ENCODE results near the gene IFRD2. TPM values are rescaled to one million over a fixed set of nuclear protein-coding genes. Genes with fewer than 3 reads are reported as not detected.

The IFRD2 gene
- total RNA-seq, 2 donors from 2014 or later, result 56.6 to 70.9 TPM

- Mint-ChIP-seq H3K36me3 (ENCODE audit: low read depth) (peaks cover 26% of the 10 kb centered on the region), H3K4me3 (no peak overlapping the region), H3K27ac (peak overlapping the region; percentile 72), H3K27me3 (ENCODE audit: insufficient read depth) (no peaks in the 10 kb centered on the region), H3K4me1 (peaks cover 18% of the 10 kb centered on the region), H3K9me3 (no peaks in the 10 kb centered on the region)
- no peak for DNase-seq
- Histone ChIP-seq H3K27ac (ENCODE audit: low read depth, low read length) (peak overlapping the region; percentile 42), H3K9me3 (ENCODE audit: control insufficient read depth, low read length) (no peaks in the 10 kb centered on the region), H3K27me3 (ENCODE audit: control insufficient read depth, insufficient read depth, low read length, poor library complexity, severe bottlenecking) (no peaks in the 10 kb centered on the region), H3K9ac (ENCODE audit: extremely low read depth, low read length, poor library complexity, severe bottlenecking) (no peak overlapping the region), H3K36me3 (ENCODE audit: control insufficient read depth, insufficient read depth, low read length) (peaks cover 40% of the 10 kb centered on the region), H3K4me3 (ENCODE audit: low read length) (no peak overlapping the region), H3K4me1 (ENCODE audit: control insufficient read depth, insufficient read depth, low read length) (peaks cover 4% of the 10 kb centered on the region)
- TF ChIP-seq, protein P1, sequence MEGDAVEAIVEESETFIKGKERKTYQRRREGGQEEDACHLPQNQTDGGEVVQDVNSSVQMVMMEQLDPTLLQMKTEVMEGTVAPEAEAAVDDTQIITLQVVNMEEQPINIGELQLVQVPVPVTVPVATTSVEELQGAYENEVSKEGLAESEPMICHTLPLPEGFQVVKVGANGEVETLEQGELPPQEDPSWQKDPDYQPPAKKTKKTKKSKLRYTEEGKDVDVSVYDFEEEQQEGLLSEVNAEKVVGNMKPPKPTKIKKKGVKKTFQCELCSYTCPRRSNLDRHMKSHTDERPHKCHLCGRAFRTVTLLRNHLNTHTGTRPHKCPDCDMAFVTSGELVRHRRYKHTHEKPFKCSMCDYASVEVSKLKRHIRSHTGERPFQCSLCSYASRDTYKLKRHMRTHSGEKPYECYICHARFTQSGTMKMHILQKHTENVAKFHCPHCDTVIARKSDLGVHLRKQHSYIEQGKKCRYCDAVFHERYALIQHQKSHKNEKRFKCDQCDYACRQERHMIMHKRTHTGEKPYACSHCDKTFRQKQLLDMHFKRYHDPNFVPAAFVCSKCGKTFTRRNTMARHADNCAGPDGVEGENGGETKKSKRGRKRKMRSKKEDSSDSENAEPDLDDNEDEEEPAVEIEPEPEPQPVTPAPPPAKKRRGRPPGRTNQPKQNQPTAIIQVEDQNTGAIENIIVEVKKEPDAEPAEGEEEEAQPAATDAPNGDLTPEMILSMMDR (conservative IDR thresholded peaks at IDR 0.05), result no peak
- WGBS, 2 experiments (ENCODE audit: insufficient coverage in 1 of 2, insufficient read length in 1 of 2), result 85% methylated on average over 3 of the region's 3 CpGs; no CpG with 5 or more reads in 1 of the 2 experiments
Observed at GRCh38 chr3:50248387-50248786, 43.8 kb downstream of the IFRD2 start.

DNA sequence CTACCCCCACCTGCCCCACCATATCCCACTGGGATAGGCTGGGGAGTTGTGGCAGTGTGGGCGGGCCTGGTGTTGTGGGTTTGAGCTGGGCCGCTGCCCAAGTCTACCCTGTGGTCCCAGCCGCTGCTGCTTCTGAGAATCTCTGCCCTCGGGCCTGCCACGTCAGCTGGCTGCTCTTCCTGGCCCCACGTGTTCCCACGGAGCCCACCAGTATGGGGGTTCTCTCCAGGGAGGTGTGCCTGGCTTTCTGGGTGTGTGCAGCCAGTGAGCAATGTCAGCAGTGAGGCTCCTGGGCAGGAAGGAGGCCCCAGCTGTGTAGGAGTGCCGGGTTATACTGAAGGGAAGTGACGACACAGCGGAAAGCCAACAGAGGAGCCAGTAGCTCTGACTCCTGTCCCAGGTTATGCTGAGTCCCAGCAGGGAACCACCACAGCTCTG is 45.7 kb downstream of the IFRD2 start:
- Mint-ChIP-seq H3K27me3 (ENCODE audit: insufficient read depth) (no peaks in the 10 kb centered on the region), H3K36me3 (ENCODE audit: low read depth) (peaks cover 27% of the 10 kb centered on the region), H3K4me1 (peaks cover 29% of the 10 kb centered on the region), H3K4me3 (peak overlapping the region; percentile 12), H3K9me3 (no peaks in the 10 kb centered on the region), H3K27ac (peak overlapping the region; percentile 95)
- Histone ChIP-seq H3K27ac (ENCODE audit: low read depth, low read length) (peak overlapping the region; percentile 87), H3K4me3 (ENCODE audit: low read length) (no peak overlapping the region), H3K9me3 (ENCODE audit: control insufficient read depth, low read length) (no peaks in the 10 kb centered on the region), H3K27me3 (ENCODE audit: control insufficient read depth, insufficient read depth, low read length, poor library complexity, severe bottlenecking) (no peaks in the 10 kb centered on the region), H3K36me3 (ENCODE audit: control insufficient read depth, insufficient read depth, low read length) (peaks cover 36% of the 10 kb centered on the region), H3K9ac (ENCODE audit: extremely low read depth, low read length, poor library complexity, severe bottlenecking) (peak overlapping the region; percentile 53), H3K4me1 (ENCODE audit: control insufficient read depth, insufficient read depth, low read length) (peaks cover 19% of the 10 kb centered on the region)
- TF ChIP-seq, protein P1 (conservative IDR thresholded peaks at IDR 0.05), result no peak
- 30 to 48% methylated on average over 2 to 10 of the region's 10 CpGs for WGBS, 2 experiments (ENCODE audit: insufficient coverage in 1 of 2, insufficient read length in 1 of 2)
- peak; percentile 87 for DNase-seq

GRCh38 chr3:50245831-50246516 is 46.3 kb downstream of the IFRD2 start:
- peaks cover 25% of the 10 kb centered on the region for H3K4me1 ChIP-seq (ENCODE audit: control insufficient read depth, insufficient read depth, low read length)
- H3K4me3 Mint-ChIP-seq, result peak overlapping the region; percentile 20

More at GRCh38 chr3:50245831-50246516, 46.3 kb downstream of the IFRD2 start:
- Mint-ChIP-seq H3K9me3 (no peaks in the 10 kb centered on the region), H3K4me1 (peaks cover 35% of the 10 kb centered on the region), H3K27me3 (ENCODE audit: insufficient read depth) (no peaks in the 10 kb centered on the region), H3K27ac (peak overlapping the region; percentile 95), H3K36me3 (ENCODE audit: low read depth) (peaks cover 23% of the 10 kb centered on the region)
- TF ChIP-seq, protein P1 (conservative IDR thresholded peaks at IDR 0.05), result peak; percentile 100
- peak; percentile 99 for DNase-seq
- 9 to 12% methylated on average over 15 to 25 of the region's 25 CpGs for WGBS, 2 experiments (ENCODE audit: insufficient coverage in 1 of 2, insufficient read length in 1 of 2)
- H3K9ac ChIP-seq (ENCODE audit: extremely low read depth, low read length, poor library complexity, severe bottlenecking), result peak overlapping the region; percentile 53
- no peaks in the 10 kb centered on the region for H3K9me3 ChIP-seq (ENCODE audit: control insufficient read depth, low read length)
- peaks cover 32% of the 10 kb centered on the region for H3K36me3 ChIP-seq (ENCODE audit: control insufficient read depth, insufficient read depth, low read length)
- no peaks in the 10 kb centered on the region for H3K27me3 ChIP-seq (ENCODE audit: control insufficient read depth, insufficient read depth, low read length, poor library complexity, severe bottlenecking)
- peak overlapping the region; percentile 18 for H3K4me3 ChIP-seq (ENCODE audit: low read length)
- H3K27ac ChIP-seq (ENCODE audit: low read depth, low read length), result peak overlapping the region; percentile 87
